ENCODE measurements around the gene TNFAIP3. TPM values are rescaled to one million over a fixed set of nuclear protein-coding genes. Genes with fewer than 3 reads are reported as not detected.

TNFAIP3 gene
- total and polyA plus RNA-seq, 2 donors (not counting 1 experiment from before 2014, with no cell fraction given), result 86.2 to 92.0 TPM

DNA sequence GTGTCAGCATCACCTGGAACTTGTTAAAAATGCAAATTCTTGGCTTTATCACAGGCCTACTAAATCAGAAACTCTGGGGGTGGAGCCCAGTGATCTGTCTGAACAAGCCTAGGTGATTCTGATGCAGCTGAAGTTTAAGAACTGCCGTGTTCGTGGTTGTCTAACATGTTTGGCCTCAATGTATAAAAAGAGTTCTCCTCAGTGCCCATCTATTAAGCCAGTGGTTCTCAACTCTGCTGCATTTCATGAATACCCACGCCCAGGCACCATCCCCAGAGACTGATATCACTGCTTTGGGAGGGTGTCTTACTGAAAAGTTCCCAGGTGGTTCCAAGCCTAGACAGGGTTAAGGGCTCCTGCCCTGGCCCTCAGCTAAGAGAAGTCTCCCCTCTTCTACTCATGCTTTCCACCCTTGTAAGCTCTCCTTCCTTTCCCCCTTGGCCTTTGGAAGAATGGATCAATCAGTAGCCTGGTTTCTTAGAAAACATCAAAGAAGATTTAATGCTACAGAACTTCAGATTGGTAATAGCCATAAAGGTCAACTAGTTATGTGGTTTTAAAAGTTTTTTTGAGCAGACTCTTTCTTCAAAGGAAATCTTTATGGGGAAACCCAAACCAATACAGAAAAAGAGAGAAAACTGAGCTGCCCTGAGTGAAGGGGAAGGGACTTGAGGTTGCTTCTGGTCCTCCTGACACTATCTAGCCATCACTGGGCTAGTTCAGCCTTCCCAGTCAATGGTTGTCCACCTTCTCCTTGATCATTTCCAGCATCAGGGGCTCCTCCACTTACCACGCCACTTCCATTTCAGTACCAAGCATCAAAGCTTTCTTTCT lies 38.9 kb upstream of the TNFAIP3 start:
- Histone ChIP-seq H4K20me1 (ENCODE audit: control insufficient read depth, insufficient read depth, low read length, poor library complexity, severe bottlenecking) (no peaks in the 10 kb centered on the region), H3K79me2 (ENCODE audit: control insufficient read depth, insufficient read depth, low read length) (no peaks in the 10 kb centered on the region), H3K4me3 (ENCODE audit: control extremely low read depth in 1 of 5, extremely low read depth in 1 of 5, insufficient read depth in 1 of 5, low read depth in 2 of 5, low read length in 4 of 5) (no peak overlapping the region), H3K9ac (ENCODE audit: low read length) (no peak overlapping the region), H3K4me1 (ENCODE audit: control insufficient read depth in 2 of 2, insufficient read depth in 2 of 2, low read length in 2 of 2) (peaks cover 6 to 7% of the 10 kb centered on the region in 2 donors), H3K9me3 (ENCODE audit: control extremely low read depth in 1 of 3, control insufficient read depth in 2 of 3, insufficient read depth in 1 of 3, low read length in 2 of 3) (peaks cover 0 to 5% (median 0%) of the 10 kb centered on the region in 3 donors), H3K27me3 (replicated peaks in 1 of 4; ENCODE audit: control extremely low read depth in 1 of 4, control insufficient read depth in 3 of 4, insufficient read depth in 4 of 4, low read length in 3 of 4) (no peaks in the 10 kb centered on the region), H3K4me2 (replicated peaks; ENCODE audit: low read depth, low read length, poor library complexity, severe bottlenecking) (no peak overlapping the region), H3K36me3 (replicated peaks in 1 of 2; ENCODE audit: control extremely low read depth in 1 of 2, control insufficient read depth in 1 of 2, extremely low read depth in 1 of 2, insufficient read depth in 2 of 2, low read length in 1 of 2) (no peaks in the 10 kb centered on the region), H2AFZ (ENCODE audit: insufficient read depth, low read depth, low read length, poor library complexity, severe bottlenecking) (no peak overlapping the region), H3K27ac (ENCODE audit: low read length in 2 of 2) (no peak overlapping the region)
- ChIA-PET CTCF (interaction anchor here (0.5 to 1.1 kb wide), 2 partner anchors 38 to 39 kb away, joined by 3 read pairs; no protein-coding TSS in a partner anchor), POLR2A (no interaction called here)
- peaks cover 26% of the 10 kb centered on the region for H3K4me1 Mint-ChIP-seq
- peak overlapping the region; percentile 13 for H3K4me3 Mint-ChIP-seq
- WGBS (ENCODE audit: insufficient coverage), result no CpG with 5 or more reads among the region's 4 CpGs
- H3K27ac Mint-ChIP-seq, result peak overlapping the region; percentile 17
- DNase-seq, result no peak
- intact Hi-C loops (cut with micrococcal nuclease), result no loop called here
- no peaks in the 10 kb centered on the region for H3K27me3 Mint-ChIP-seq
- no peak for TF ChIP-seq EZH2 (IDR thresholded peaks at IDR 0.05; ENCODE audit: borderline replicate concordance, insufficient read depth, low read depth, low read length, poor library complexity, severe bottlenecking)
- TF ChIP-seq, protein P1, sequence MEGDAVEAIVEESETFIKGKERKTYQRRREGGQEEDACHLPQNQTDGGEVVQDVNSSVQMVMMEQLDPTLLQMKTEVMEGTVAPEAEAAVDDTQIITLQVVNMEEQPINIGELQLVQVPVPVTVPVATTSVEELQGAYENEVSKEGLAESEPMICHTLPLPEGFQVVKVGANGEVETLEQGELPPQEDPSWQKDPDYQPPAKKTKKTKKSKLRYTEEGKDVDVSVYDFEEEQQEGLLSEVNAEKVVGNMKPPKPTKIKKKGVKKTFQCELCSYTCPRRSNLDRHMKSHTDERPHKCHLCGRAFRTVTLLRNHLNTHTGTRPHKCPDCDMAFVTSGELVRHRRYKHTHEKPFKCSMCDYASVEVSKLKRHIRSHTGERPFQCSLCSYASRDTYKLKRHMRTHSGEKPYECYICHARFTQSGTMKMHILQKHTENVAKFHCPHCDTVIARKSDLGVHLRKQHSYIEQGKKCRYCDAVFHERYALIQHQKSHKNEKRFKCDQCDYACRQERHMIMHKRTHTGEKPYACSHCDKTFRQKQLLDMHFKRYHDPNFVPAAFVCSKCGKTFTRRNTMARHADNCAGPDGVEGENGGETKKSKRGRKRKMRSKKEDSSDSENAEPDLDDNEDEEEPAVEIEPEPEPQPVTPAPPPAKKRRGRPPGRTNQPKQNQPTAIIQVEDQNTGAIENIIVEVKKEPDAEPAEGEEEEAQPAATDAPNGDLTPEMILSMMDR (IDR thresholded peaks at IDR 0.05), result no peak
- H3K9me3 Mint-ChIP-seq (ENCODE audit: insufficient read depth), result no peaks in the 10 kb centered on the region
- ATAC-seq (ENCODE audit: low read depth), result no peak

DNA sequence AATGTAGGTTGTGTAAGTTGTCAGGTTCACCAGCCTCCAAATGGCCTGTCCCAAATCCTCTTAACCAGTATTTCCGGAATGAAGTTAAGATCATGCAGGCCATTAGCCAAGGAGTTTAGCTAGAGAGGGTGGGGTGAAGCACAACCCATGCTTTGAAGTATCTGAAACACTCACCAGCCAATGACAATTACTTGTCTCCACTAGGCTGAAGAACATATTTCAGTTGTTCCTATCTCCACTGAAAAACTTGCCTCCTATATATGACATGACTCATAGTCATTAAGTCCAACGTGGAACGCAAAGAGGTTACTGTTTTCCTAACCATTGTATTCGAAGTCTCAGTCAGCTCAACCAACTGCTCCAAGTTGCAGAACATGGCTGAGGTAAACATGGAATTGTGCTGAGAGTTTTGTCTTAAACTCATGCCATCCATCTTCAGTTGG lies 37.4 kb upstream of the TNFAIP3 start:
- no peak overlapping the region for H3K27ac Mint-ChIP-seq
- CTCF ChIA-PET, result no interaction called here
- POLR2A ChIA-PET, result no interaction called here

More for the DNA sequence above, 37.4 kb upstream of the TNFAIP3 start:
- Mint-ChIP-seq H3K4me3 (no peak overlapping the region), H3K27me3 (no peaks in the 10 kb centered on the region), H3K9me3 (ENCODE audit: insufficient read depth) (peaks cover 2% of the 10 kb centered on the region), H3K4me1 (peaks cover 13% of the 10 kb centered on the region)
- Histone ChIP-seq H3K4me1 (ENCODE audit: control insufficient read depth in 2 of 2, insufficient read depth in 2 of 2, low read length in 2 of 2) (no peaks in the 10 kb centered on the region), H3K79me2 (ENCODE audit: control insufficient read depth, insufficient read depth, low read length) (no peaks in the 10 kb centered on the region), H4K20me1 (ENCODE audit: control insufficient read depth, insufficient read depth, low read length, poor library complexity, severe bottlenecking) (no peaks in the 10 kb centered on the region), H3K27ac (ENCODE audit: low read length in 2 of 2) (no peak overlapping the region), H3K9ac (ENCODE audit: low read length) (no peak overlapping the region), H3K27me3 (replicated peaks in 1 of 4; ENCODE audit: control extremely low read depth in 1 of 4, control insufficient read depth in 3 of 4, insufficient read depth in 4 of 4, low read length in 3 of 4) (no peaks in the 10 kb centered on the region), H2AFZ (ENCODE audit: insufficient read depth, low read depth, low read length, poor library complexity, severe bottlenecking) (no peak overlapping the region), H3K9me3 (ENCODE audit: control extremely low read depth in 1 of 3, control insufficient read depth in 2 of 3, insufficient read depth in 1 of 3, low read length in 2 of 3) (peaks cover 2 to 13% (median 13%) of the 10 kb centered on the region in 3 donors), H3K4me2 (replicated peaks; ENCODE audit: low read depth, low read length, poor library complexity, severe bottlenecking) (no peak overlapping the region), H3K4me3 (ENCODE audit: control extremely low read depth in 1 of 5, extremely low read depth in 1 of 5, insufficient read depth in 1 of 5, low read depth in 2 of 5, low read length in 4 of 5) (no peak overlapping the region), H3K36me3 (replicated peaks in 1 of 2; ENCODE audit: control extremely low read depth in 1 of 2, control insufficient read depth in 1 of 2, extremely low read depth in 1 of 2, insufficient read depth in 2 of 2, low read length in 1 of 2) (no peaks in the 10 kb centered on the region)
- intact Hi-C loops (cut with micrococcal nuclease), result no loop called here
- no CpG with 5 or more reads among the region's 4 CpGs for WGBS (ENCODE audit: insufficient coverage)
- no peak for ATAC-seq (ENCODE audit: low read depth)
- DNase-seq, result no peak
- TF ChIP-seq EZH2 (IDR thresholded peaks at IDR 0.05; ENCODE audit: borderline replicate concordance, insufficient read depth, low read depth, low read length, poor library complexity, severe bottlenecking), result no peak
- TF ChIP-seq, protein P1 (IDR thresholded peaks at IDR 0.05), result no peak
